IPS DF 6.9 (cell line): ENCODE data around the gene CDC14C.
"Not testable (repeated sequence)": the region's sequence is repeated elsewhere in the genome, so short reads cannot be mapped to it uniquely, and the experiment has no call there.

ENCODE experiments used
- DNase-seq: peaks from one replicate; pipeline ENCODE4 v3.0.0-alpha.2; 2013; ENCODE audit warnings: low read depth, low spot score
- H3K27ac ChIP-seq: one replicate; pipeline ENCODE4 v1.5.1; 2013; ENCODE audit warnings: low read length, control low read depth
- H3K27me3 ChIP-seq: 2 replicates; pipeline ENCODE4 v1.6.1; 2013; ENCODE audit warnings: mild to moderate bottlenecking, low read length; ENCODE audit not compliant: control insufficient read depth, insufficient read depth
- H3K36me3 ChIP-seq: 2 replicates; pipeline ENCODE4 v1.6.1; 2013; ENCODE audit warnings: low read length; ENCODE audit not compliant: control insufficient read depth, insufficient read depth
- H3K4me1 ChIP-seq: 2 replicates; pipeline ENCODE4 v1.6.1; 2013; ENCODE audit warnings: low read length; ENCODE audit not compliant: control insufficient read depth, insufficient read depth
- H3K4me3 ChIP-seq: 2 replicates; pipeline ENCODE4 v1.5.1; 2013; ENCODE audit warnings: mild to moderate bottlenecking, low read length
- H3K9me3 ChIP-seq: 2 replicates; pipeline ENCODE4 v1.6.1; 2013; ENCODE audit warnings: low read length, inconsistent platforms; ENCODE audit not compliant: control insufficient read depth, insufficient read depth
- WGBS: extraction: QIAGEN DNeasy Blood & Tissue Kit; methylation state at CpG from one replicate; pipeline ENCODE4 v1.1.7; 2013; ENCODE audit warnings: mixed read lengths, missing lambda C conversion rate; ENCODE audit not compliant: insufficient read length, insufficient coverage; 5-methylcytosine and 5-hydroxymethylcytosine counted together

Gene CDC14C

GRCh38 chr7:48924433-48924832 lies at the start of gene CDC14C:
TSS of gene CDC14C (plus strand) at chr7:48924547. CDS start at chr7:48924673, 126 bp downstream.
- DNase-seq = no peak
- Histone ChIP-seq H3K27me3 (no peaks in the 10 kb centered on the region), H3K36me3 (no peaks in the 10 kb centered on the region), H3K9me3 (no peaks in the 10 kb centered on the region), H3K4me1 (no peaks in the 10 kb centered on the region), H3K4me3 (no peak within 1 kb of the TSS), H3K27ac (no peak within 1 kb of the TSS)
- WGBS = no CpG with 5 or more reads among the region's 46 CpGs

DNA sequence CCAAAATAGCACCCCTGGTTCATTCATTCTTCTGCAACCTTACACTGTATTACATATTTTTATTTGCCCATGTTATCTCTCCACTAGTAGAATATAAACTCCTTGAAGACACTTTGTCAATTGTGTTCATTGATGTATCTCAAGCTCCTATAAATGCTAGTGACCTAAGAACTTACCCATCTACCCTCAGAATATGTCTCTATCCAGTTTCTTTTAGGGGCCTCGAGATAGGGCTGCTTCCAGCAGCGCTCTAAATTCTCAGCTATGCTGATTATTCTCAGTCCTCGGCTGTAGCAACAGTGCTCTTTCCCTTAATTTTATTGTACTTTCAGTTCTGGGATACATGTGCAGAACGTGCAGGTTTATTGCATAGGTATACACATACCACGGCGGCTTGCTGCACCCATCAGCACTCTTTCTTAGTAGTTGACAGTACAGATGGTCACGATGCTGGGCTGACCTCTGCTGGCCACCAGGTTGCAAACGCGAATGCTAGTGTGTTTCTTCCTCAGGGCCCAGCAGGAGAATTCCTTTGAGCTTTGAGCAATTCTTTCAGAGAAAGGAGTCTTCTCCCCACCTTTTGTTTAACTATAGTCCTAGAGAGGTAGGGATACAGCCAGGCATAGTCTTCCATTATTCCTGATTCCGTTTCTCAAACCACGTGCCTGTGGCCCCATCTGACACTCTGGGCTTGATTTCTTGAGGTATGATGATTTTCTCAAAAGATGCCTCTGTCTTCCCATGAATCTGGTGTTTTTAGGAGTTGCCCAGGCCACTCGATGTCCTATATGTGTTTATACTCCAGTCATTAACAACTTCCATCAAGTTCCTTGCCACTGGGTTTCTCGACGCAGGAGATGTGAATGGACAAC lies 49.1 kb upstream of the CDC14C start:
- no peak overlapping the region for H3K27ac ChIP-seq
- no peak overlapping the region for H3K4me3 ChIP-seq
- H3K4me1 ChIP-seq = peaks cover 1% of the 10 kb centered on the region; the same call in 1 of the 2 replicates
- H3K36me3 ChIP-seq = no peaks in the 10 kb centered on the region
- H3K27me3 ChIP-seq = no peaks in the 10 kb centered on the region
- no peaks in the 10 kb centered on the region for H3K9me3 ChIP-seq
- peak; percentile 47 for DNase-seq
- no CpG with 5 or more reads among the region's 14 CpGs for WGBS

- H3K27me3 ChIP-seq = no peaks in the 10 kb centered on the region
- WGBS = no CpG with 5 or more reads among the region's 3 CpGs
- H3K4me1 ChIP-seq = peaks cover 1% of the 10 kb centered on the region; the same call in 1 of the 2 replicates
- H3K9me3 ChIP-seq = no peaks in the 10 kb centered on the region
- H3K36me3 ChIP-seq = no peaks in the 10 kb centered on the region
- H3K4me3 ChIP-seq = no peak overlapping the region
- no peak for DNase-seq
- no peak overlapping the region for H3K27ac ChIP-seq
These were observed 48.3 kb upstream of the CDC14C start for GRCh38 chr7:48876087-48876486.

- Histone ChIP-seq H3K4me3 (no peak overlapping the region), H3K36me3 (no peaks in the 10 kb centered on the region), H3K27ac (no peak overlapping the region), H3K27me3 (no peaks in the 10 kb centered on the region), H3K4me1 (no peaks in the 10 kb centered on the region), H3K9me3 (no peaks in the 10 kb centered on the region)
- DNase-seq = no peak
- WGBS = no CpG with 5 or more reads among the region's 2 CpGs
These were observed 43.5 kb upstream of the CDC14C start for GRCh38 chr7:48880851-48881250.

GRCh38 chr7:48887500-48887899 lies 36.8 kb upstream of the CDC14C start:
- no peaks in the 10 kb centered on the region for H3K27me3 ChIP-seq
- H3K4me3 ChIP-seq = no peak overlapping the region
- no peaks in the 10 kb centered on the region for H3K4me1 ChIP-seq
- no peaks in the 10 kb centered on the region for H3K9me3 ChIP-seq
- WGBS = no CpG with 5 or more reads among the region's 2 CpGs
- H3K36me3 ChIP-seq = no peaks in the 10 kb centered on the region
- DNase-seq = no peak
- no peak overlapping the region for H3K27ac ChIP-seq

DNA sequence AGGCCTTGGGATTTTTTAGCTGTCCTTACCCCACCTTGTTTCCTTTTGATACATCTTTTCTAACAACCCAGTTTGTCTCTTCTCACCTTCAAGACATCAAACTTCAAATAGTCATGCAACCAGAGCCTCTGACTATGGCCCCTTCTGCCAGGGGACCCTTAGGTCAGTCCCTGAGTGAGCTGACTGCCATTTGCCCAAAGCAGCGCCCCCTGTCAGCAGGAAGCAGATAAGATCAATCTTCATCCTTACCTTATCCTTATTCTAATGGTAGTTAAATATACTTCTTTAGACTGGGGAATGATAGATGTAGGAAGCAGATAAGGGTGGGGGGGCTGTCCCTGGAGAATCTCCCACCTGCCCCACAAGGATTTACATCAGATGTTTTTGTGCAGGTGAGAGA lies 29.8 kb upstream of the CDC14C start:
- Histone ChIP-seq H3K9me3 (no peaks in the 10 kb centered on the region; the same call in 1 of the 2 replicates), H3K4me3 (no peak overlapping the region), H3K27ac (no peak overlapping the region), H3K4me1 (no peaks in the 10 kb centered on the region), H3K36me3 (no peaks in the 10 kb centered on the region), H3K27me3 (no peaks in the 10 kb centered on the region)
- no CpG with 5 or more reads among the region's 1 CpG for WGBS
- DNase-seq = no peak

DNA sequence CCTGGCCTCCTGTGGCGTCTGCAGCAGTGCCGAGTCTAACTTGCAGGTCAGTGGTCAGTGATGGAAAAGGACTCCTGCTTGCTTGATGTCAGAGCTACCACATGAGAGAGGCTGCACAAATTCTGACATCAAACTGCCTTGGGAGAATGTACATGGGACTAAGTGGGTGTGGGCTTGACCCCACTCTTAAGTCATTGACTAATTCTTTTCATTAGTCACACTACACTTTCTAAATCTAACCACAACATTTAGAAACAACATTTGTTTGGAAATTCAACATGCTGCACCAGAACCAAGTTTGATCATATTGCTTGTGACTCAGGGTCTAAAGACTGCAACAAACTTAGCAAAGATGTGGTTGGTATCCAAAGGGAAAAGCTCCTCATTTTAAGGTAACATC lies 24.4 kb upstream of the CDC14C start:
- H3K27ac ChIP-seq = no peak overlapping the region
- no peaks in the 10 kb centered on the region for H3K4me1 ChIP-seq
- DNase-seq = no peak
- no CpG with 5 or more reads among the region's 2 CpGs for WGBS
- no peaks in the 10 kb centered on the region for H3K27me3 ChIP-seq
- no peaks in the 10 kb centered on the region for H3K36me3 ChIP-seq
- H3K4me3 ChIP-seq = no peak overlapping the region
- H3K9me3 ChIP-seq = no peaks in the 10 kb centered on the region

DNA sequence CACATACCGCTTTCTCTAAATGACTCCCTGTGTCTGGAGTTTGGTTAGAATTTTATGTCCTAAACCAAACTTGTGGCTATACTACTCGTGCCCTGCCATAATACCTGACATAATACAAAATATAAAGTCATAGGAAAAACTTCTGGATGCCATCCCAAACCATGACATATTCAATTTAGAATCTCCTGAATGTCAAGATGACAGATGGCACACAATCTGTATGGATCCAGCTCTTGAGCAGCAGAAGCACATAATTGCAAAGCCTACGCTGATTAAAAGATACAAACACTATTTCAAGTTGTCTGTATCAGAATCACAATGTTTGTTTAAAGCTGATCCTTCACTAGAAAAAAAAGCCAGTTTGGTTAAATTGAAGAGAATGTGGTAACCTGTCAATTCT lies 22.4 kb upstream of the CDC14C start:
- WGBS = no CpG with 5 or more reads among the region's 3 CpGs

DNA sequence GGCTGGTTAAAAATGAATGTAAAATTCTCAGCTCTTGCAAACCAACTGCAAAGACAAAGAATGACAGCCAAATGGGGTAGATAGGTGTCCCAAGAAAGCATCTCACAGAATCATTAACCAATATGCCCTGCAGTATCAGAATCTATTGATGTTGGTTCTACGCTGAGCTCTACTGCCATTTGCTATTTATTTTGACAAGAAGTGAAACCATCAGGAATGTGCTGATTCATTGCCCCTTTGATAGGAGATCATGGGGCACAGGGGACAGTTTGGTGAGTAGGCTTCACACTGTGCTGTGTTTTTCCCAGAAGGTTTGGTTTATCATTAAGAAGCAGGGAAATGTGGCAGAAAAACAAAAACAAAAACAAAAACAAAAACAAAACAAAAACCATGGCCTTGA lies 19.4 kb upstream of the CDC14C start:
- Histone ChIP-seq H3K9me3 (no peaks in the 10 kb centered on the region), H3K27ac (no peak overlapping the region), H3K4me1 (no peaks in the 10 kb centered on the region), H3K27me3 (no peaks in the 10 kb centered on the region), H3K4me3 (no peak overlapping the region), H3K36me3 (no peaks in the 10 kb centered on the region)
- no peak for DNase-seq
- WGBS = no CpG with 5 or more reads among the region's 1 CpG

More for the DNA sequence above, 22.4 kb upstream of the CDC14C start:
- no peaks in the 10 kb centered on the region for H3K36me3 ChIP-seq
- no peak overlapping the region for H3K4me3 ChIP-seq
- no peak for DNase-seq
- no peaks in the 10 kb centered on the region for H3K9me3 ChIP-seq
- H3K27ac ChIP-seq = no peak overlapping the region
- H3K4me1 ChIP-seq = no peaks in the 10 kb centered on the region
- no peaks in the 10 kb centered on the region for H3K27me3 ChIP-seq

DNA sequence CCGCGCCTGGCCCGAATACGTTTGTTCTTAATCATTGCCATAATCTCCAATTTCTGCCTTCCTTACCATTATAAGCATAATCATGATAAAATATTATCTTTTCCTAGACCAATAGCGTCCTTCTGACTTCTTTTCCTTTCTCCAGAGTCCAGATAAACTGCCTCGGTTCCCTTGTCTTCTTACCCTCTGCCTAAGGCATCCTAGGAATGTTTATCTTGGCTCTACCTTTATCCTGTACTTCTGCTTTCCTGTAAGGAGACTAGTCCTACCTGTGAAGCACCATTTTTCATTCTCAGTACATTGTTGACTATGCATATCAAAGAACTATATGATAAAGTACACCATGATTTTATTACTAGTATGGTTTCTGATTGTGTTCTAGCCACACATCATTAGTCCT lies 18.7 kb upstream of the CDC14C start:
- DNase-seq, H3K27me3 ChIP-seq, H3K9me3 ChIP-seq, H3K27ac ChIP-seq, H3K4me3 ChIP-seq, H3K4me1 ChIP-seq, H3K36me3 ChIP-seq: not testable (repeated sequence)
- no CpG with 5 or more reads among the region's 6 CpGs for WGBS

- not testable (repeated sequence) for H3K9me3 ChIP-seq, H3K36me3 ChIP-seq, H3K27me3 ChIP-seq, H3K4me3 ChIP-seq, DNase-seq, H3K27ac ChIP-seq, H3K4me1 ChIP-seq
- WGBS = no CpG with 5 or more reads among the region's 5 CpGs
These were observed 14.5 kb upstream of the CDC14C start for GRCh38 chr7:48909887-48910286.
